Esophagus muscularis mucosa (tissue), 4 donors: ENCODE data around the gene ZNF554. TPM values are rescaled to one million over a fixed set of nuclear protein-coding genes. Genes with fewer than 3 reads are reported as not detected.

Experiments used
- DNase-seq: peaks from one replicate; pipeline ENCODE4 v3.0.0-alpha.2; 2017; ENCODE audit errors: extremely low spot score
- H3K27ac ChIP-seq, 4 donors: fragments of 200-600 bp; sonication (generic); replicated peaks in 1 of 4; 1 replicate in 3 of 4; 2 replicates in 1 of 4; pipeline ENCODE4 v1.5.1; 2016 to 2019; ENCODE audit warnings: mild to moderate bottlenecking in 1 of 4
- H3K27me3 ChIP-seq, 4 donors: fragments of 200-600 bp; sonication (generic); one replicate each; pipeline versions ENCODE4 v1.5.1 to v1.6.0; 2016 to 2019
- H3K36me3 ChIP-seq, 4 donors: fragments of 200-600 bp; sonication (generic); one replicate each; pipeline ENCODE4 v1.5.1; 2016 to 2019
- H3K4me1 ChIP-seq, 4 donors: fragments of 200-600 bp; sonication (generic); one replicate each; pipeline ENCODE4 v1.5.1; 2016 to 2019
- H3K4me3 ChIP-seq, 4 donors: fragments of 200-600 bp; sonication (generic); 1 replicate in 2 of 4; 2 replicates in 2 of 4; pipeline ENCODE4 v1.5.1; 2016 to 2019; ENCODE audit warnings: mild to moderate bottlenecking in 4 of 4, moderate library complexity in 1 of 4
- H3K9me3 ChIP-seq, 4 donors: fragments of 200-600 bp; sonication (generic); 1 replicate in 3 of 4; 2 replicates in 1 of 4; pipeline ENCODE4 v1.5.1; 2016 to 2019
- EP300 ChIP-seq: sonication (generic); formaldehyde crosslinking; IDR thresholded peaks from one replicate; pipeline ENCODE4 v1.6.1; 2017; ENCODE audit warnings: antibody characterized with exemption
- POLR2A ChIP-seq: fragments of 450-650 bp; IDR thresholded peaks from one replicate; pipeline ENCODE4 v1.6.1; 2017; ENCODE audit warnings: antibody characterized with exemption, moderate library complexity, mild to moderate bottlenecking, low read depth
- POLR2AphosphoS5 ChIP-seq, 2 donors: sonication (generic); formaldehyde crosslinking; IDR thresholded peaks; one replicate each; pipeline ENCODE4 v1.6.1; 2017; ENCODE audit warnings: antibody characterized with exemption in 2 of 2
- WGBS: methylation state at CpG from one replicate; pipeline ENCODE4 v1.1.5; 2018; 5-methylcytosine and 5-hydroxymethylcytosine counted together
- intact Hi-C: fragments of 100-400 bp; cut with DNase I; formaldehyde crosslinking; loops from one replicate; pipeline ENCODE4 v1.15.1; 2023
- total RNA-seq, 4 donors: library from RNA; depleted of rRNA; stranded (reverse); fragments of >200 nt; gene quantifications; one replicate each; pipeline versions ENCODE4 v1.1.0 to v1.2.1, GENCODE V29; 2016
- TF ChIP-seq, protein P1 (sequence below), 3 experiments: fragments of 200-600 bp in 2 of 3; fragments of 450-650 bp in 1 of 3; sonication (generic) in 2 of 3; IDR thresholded peaks; one replicate each; pipeline ENCODE4 v1.5.1; 2017 to 2019; ENCODE audit warnings: antibody characterized with exemption in 3 of 3, mild to moderate bottlenecking in 2 of 3, moderate library complexity in 1 of 3

ZNF554 gene
- total RNA-seq, 4 donors from 2014 or later, result 2.9 to 7.1 (median 4.6) TPM

DNA sequence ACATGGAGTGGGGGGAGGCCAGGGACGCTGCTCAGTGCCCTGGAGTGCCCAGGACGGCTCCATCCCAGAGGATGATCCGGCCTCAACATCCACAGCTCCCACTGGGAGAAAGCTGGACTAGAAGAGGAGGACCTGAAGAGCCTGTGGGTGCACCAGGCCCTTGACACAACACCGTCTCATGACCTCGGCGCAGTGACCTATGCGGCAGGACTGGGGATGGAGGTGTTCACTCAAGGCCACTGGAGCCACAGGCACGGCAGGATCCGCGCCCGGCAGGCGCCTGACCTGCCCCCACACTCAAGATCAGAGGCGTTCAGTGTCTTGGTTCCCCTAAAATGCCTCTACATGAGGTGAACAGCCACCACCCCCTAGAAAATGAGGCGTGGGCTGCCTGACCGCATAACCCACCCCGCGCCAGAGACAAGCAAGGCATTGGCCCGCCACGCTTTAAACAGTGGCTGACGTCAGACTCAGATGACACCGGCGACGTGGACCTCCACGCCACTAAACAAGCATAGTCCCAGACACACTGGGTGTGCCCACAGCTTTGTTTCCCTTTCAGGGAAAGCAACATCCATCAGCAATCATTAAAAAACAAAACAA is 44.6 kb upstream of the ZNF554 start:
- peaks cover 58 to 77% (median 69%) of the 10 kb centered on the region in 4 donors for H3K4me1 ChIP-seq

DNA sequence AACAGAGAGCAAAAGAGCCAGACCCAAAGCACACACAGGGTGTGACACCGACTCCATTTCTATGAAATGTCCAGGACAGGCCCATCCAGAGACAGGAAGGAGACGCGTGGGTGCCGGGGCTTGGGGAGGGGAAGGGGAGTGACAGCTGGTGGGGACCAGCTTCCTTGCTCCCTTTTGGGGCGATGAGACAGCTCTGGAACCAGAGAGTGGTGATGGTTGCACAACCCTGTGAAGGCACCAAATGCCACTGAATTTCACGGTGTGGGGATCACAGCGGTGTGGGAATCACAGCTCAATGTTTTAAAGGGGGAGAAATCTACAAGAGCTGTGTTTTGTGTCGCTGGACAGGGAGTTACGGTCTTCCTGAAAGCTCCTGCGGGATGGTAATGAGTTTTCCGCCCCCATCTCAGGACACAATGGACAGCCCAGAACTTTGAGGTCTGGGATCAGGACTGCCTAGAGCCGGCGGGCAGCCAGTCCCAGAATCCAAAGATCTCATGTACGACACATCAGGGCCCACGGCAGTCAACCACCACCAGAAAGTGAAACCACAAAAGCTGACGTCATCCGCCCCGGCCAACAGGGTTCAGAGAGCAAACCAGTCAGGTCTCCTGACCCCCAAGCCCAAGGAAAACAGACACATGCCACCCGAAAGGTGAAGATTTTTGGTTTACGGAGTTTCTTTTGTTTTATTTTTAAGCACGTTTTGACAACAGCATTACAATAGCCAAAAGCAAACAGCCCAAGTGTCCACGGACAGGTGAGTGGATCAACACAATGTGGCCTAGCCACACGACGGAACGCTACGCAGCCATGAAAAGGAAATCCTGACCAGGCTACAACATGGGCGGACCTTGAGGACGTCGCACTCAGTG is 43.9 kb upstream of the ZNF554 start:
- Histone ChIP-seq H3K27ac (peak overlapping the region; percentile 42 to 59 (median 48)), H3K36me3 (peaks cover 0 to 16% (median 0%) of the 10 kb centered on the region in 4 donors), H3K4me3 (peak overlapping the region; percentile 6 to 30 (median 22)), H3K27me3 (no peaks in the 10 kb centered on the region), H3K4me1 (peaks cover 58 to 77% (median 69%) of the 10 kb centered on the region in 4 donors), H3K9me3 (no peaks in the 10 kb centered on the region)
- WGBS, result 76% methylated on average over 26 of the region's 29 CpGs
- TF ChIP-seq EP300 (no peak), POLR2AphosphoS5 (IDR thresholded peaks at IDR 0.05) (no peak), POLR2A (no peak)
- TF ChIP-seq, protein P1, sequence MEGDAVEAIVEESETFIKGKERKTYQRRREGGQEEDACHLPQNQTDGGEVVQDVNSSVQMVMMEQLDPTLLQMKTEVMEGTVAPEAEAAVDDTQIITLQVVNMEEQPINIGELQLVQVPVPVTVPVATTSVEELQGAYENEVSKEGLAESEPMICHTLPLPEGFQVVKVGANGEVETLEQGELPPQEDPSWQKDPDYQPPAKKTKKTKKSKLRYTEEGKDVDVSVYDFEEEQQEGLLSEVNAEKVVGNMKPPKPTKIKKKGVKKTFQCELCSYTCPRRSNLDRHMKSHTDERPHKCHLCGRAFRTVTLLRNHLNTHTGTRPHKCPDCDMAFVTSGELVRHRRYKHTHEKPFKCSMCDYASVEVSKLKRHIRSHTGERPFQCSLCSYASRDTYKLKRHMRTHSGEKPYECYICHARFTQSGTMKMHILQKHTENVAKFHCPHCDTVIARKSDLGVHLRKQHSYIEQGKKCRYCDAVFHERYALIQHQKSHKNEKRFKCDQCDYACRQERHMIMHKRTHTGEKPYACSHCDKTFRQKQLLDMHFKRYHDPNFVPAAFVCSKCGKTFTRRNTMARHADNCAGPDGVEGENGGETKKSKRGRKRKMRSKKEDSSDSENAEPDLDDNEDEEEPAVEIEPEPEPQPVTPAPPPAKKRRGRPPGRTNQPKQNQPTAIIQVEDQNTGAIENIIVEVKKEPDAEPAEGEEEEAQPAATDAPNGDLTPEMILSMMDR (IDR thresholded peaks at IDR 0.05), result no peak
- DNase-seq, result no peak
- intact Hi-C loops, result no loop called here

More for the DNA sequence above, 44.6 kb upstream of the ZNF554 start:
- Histone ChIP-seq H3K36me3 (peaks cover 0 to 16% (median 0%) of the 10 kb centered on the region in 4 donors), H3K27me3 (no peaks in the 10 kb centered on the region), H3K4me3 (peak overlapping the region in 3 of 4 donors; percentile 6 to 25 (median 20)), H3K9me3 (no peaks in the 10 kb centered on the region), H3K27ac (peak overlapping the region; percentile 42 to 59 (median 48))
- DNase-seq, result no peak
- TF ChIP-seq POLR2A (no peak), EP300 (no peak)
- TF ChIP-seq, protein P1 (IDR thresholded peaks at IDR 0.05), result no peak
- intact Hi-C loops, result no loop called here
- WGBS, result 81% methylated on average over 23 of the region's 24 CpGs

DNA sequence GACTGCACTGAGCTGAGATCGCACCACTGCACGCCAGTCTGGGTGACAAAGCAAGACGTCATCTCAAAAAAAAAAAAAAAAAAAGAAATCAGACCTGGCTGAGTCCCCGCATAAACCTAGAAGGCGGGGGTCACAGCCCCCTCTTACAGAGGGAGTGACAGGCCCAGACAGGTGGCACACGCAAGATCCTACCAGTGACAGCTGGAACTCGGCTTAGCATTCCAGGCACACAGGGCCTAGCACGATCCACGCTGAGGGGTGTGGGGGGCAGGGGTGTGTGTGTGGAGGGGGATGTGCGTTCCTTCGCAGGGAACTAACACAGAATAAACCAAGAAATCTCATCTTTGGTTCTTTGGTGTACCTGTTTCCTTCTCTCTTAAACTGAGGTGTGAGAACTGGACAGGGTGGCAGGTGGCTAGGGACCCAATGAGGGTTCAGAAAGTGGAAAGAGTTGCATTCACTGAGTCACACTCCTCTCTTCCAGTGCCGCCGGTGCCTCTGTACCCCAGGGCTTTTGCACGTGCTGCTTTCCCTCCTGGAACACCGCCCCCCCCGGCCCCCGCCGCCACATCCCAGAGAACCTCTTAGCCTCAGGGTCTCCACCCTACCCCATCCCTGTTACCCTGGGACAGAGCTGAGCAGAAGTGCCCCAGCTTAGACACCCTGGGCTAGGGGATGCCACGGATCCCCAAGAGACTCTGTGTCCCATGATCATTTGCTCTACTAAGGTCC is 41.5 kb upstream of the ZNF554 start:
- Histone ChIP-seq H3K36me3 (peaks cover 0 to 16% (median 0%) of the 10 kb centered on the region in 4 donors), H3K27ac (no peak overlapping the region), H3K4me3 (no peak overlapping the region), H3K27me3 (no peaks in the 10 kb centered on the region), H3K9me3 (no peaks in the 10 kb centered on the region), H3K4me1 (peaks cover 58 to 77% (median 70%) of the 10 kb centered on the region in 4 donors)
- intact Hi-C loops, result no loop called here
- TF ChIP-seq, protein P1 (IDR thresholded peaks at IDR 0.05), result no peak
- TF ChIP-seq POLR2AphosphoS5 (IDR thresholded peaks at IDR 0.05) (no peak), POLR2A (no peak)
- 89% methylated on average over 13 of the region's 19 CpGs for WGBS
- no peak for DNase-seq

DNA sequence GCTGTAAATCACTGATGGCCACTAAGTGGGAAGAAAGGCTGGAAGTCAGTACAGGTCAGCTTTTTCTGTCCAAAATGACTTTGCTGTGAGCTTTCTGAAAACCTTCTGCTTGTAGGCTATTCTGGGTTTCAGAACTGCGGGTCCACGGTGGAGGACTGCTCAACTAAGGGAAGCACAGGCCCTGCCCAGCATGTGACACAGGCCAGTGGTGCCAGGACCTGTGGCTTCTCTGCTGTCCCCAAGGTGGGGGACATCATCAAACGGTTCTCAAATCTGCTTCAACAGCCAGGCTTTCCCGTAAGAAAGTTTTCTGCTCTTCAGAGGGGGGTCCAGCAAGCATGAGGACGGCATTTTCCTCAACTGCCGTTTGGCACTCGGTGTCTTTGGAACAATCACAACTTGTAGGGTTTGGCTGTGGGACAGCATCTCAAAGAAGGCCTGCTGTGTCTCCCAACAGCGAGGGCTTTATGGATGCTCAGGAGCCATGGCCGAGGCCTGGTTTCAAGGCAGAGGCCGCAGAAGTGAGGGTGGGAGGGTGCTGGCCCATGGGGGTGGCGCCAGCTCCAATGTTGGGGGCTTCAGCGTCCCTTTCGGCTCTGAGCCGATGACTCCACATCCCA is 40.4 kb upstream of the ZNF554 start:
- H3K4me3 ChIP-seq, result no peak overlapping the region
- H3K4me1 ChIP-seq, result peaks cover 66 to 85% (median 76%) of the 10 kb centered on the region in 4 donors
- H3K27ac ChIP-seq, result peak overlapping the region in 1 of 4 donors; percentile 40
- peaks cover 0 to 16% (median 0%) of the 10 kb centered on the region in 4 donors for H3K36me3 ChIP-seq
- intact Hi-C loops, result no loop called here
- no peaks in the 10 kb centered on the region for H3K9me3 ChIP-seq
- no peak for TF ChIP-seq POLR2AphosphoS5 (IDR thresholded peaks at IDR 0.05)
- 67% methylated on average over 14 of the region's 14 CpGs for WGBS
- DNase-seq, result no peak
- no peaks in the 10 kb centered on the region for H3K27me3 ChIP-seq
